HG03575 (cell line): ENCODE results near the gene ARFGEF2.
"Not testable (repeated sequence)": the region's sequence is repeated elsewhere in the genome, so short reads cannot be mapped to it uniquely, and the experiment has no call there.

Experiments
- ATAC-seq: cut with Tn5 transposase; IDR thresholded peaks from one replicate; pipeline ENCODE4 v1.9.1; 2021; ENCODE audit not compliant: unreplicated experiment, insufficient number of reproducible peaks, low FRiP score; ENCODE audit errors: extremely low read depth

Gene ARFGEF2

GRCh38 chr20:48970681-48971365, 49.3 kb downstream of the ARFGEF2 start:
- ATAC-seq = no peak

- ATAC-seq = no peak
Observed at GRCh38 chr20:48971956-48972355, 50.4 kb downstream of the ARFGEF2 start.

- ATAC-seq = no peak
Observed at GRCh38 chr20:48972816-48973215, 51.3 kb downstream of the ARFGEF2 start.

- no peak for ATAC-seq
Observed at GRCh38 chr20:48975955-48976354, 54.4 kb downstream of the ARFGEF2 start.

- not testable (repeated sequence) for ATAC-seq
Observed at GRCh38 chr20:48979980-48980379, 58.5 kb downstream of the ARFGEF2 start.

- ATAC-seq = no peak
Observed at GRCh38 chr20:48983423-48984400, 62.2 kb downstream of the ARFGEF2 start.

GRCh38 chr20:48984575-48985219, 63.2 kb downstream of the ARFGEF2 start:
- no peak for ATAC-seq

- no peak for ATAC-seq
Observed at GRCh38 chr20:48986899-48987298, 65.4 kb downstream of the ARFGEF2 start.

- no peak for ATAC-seq
Observed at GRCh38 chr20:48990467-48990866, 69.0 kb downstream of the ARFGEF2 start.

GRCh38 chr20:48995589-48995988, 74.1 kb downstream of the ARFGEF2 start:
- no peak for ATAC-seq

- ATAC-seq = no peak
Observed at GRCh38 chr20:48999890-49000870, 78.7 kb downstream of the ARFGEF2 start.

GRCh38 chr20:49001741-49002140, 80.2 kb downstream of the ARFGEF2 start:
- ATAC-seq = no peak

- no peak for ATAC-seq
Observed at GRCh38 chr20:49006446-49006980, 85.0 kb downstream of the ARFGEF2 start.

- no peak for ATAC-seq
Observed at GRCh38 chr20:49009899-49010631, 88.6 kb downstream of the ARFGEF2 start.

- ATAC-seq = no peak
Observed at GRCh38 chr20:49024220-49024619, 102.7 kb downstream of the ARFGEF2 start.

- not testable (repeated sequence) for ATAC-seq
Observed at GRCh38 chr20:49028177-49028576, 106.7 kb downstream of the ARFGEF2 start.

GRCh38 chr20:49028684-49029083, 107.2 kb downstream of the ARFGEF2 start:
- no peak for ATAC-seq

GRCh38 chr20:49029203-49029602, 107.7 kb downstream of the ARFGEF2 start:
- no peak for ATAC-seq
